AG04449 (cell line): ENCODE measurements around the gene ITPRIPL1.
A peak's percentile ranks its signal among the peaks of the same experiment; 100 is the strongest.

Experiments used
- CTCF ChIA-PET: fragments of 350-600 bp; formaldehyde crosslinking; extraction: SDS; loops from one replicate; lab custom pipeline; 2021; ENCODE audit warnings: antibody characterized with exemption; lab: Yijun Ruan, JAX
- POLR2A ChIA-PET: fragments of 400-600, 350-600 bp; formaldehyde crosslinking; extraction: SDS; loops from one replicate; lab custom pipeline; 2020; ENCODE audit warnings: antibody characterized with exemption, inconsistent platforms; lab: Yijun Ruan, JAX
- DNase-seq: peaks from one replicate; pipeline ENCODE4 v3.0.0-alpha.2; 2010; ENCODE audit warnings: low read depth, low spot score
- H3K4me3 ChIP-seq: 2 replicates; pipeline ENCODE4 v1.5.1; 2011; ENCODE audit warnings: low read depth, mild to moderate bottlenecking, control low read depth, low read length
- TF ChIP-seq, protein P1 (sequence below): IDR thresholded peaks from one replicate; pipeline ENCODE4 v1.5.1; 2011; ENCODE audit warnings: mild to moderate bottlenecking, moderate library complexity, low read length, control low read depth, inconsistent platforms; ENCODE audit not compliant: insufficient read depth; ENCODE audit errors: missing control alignments

Gene ITPRIPL1

DNA sequence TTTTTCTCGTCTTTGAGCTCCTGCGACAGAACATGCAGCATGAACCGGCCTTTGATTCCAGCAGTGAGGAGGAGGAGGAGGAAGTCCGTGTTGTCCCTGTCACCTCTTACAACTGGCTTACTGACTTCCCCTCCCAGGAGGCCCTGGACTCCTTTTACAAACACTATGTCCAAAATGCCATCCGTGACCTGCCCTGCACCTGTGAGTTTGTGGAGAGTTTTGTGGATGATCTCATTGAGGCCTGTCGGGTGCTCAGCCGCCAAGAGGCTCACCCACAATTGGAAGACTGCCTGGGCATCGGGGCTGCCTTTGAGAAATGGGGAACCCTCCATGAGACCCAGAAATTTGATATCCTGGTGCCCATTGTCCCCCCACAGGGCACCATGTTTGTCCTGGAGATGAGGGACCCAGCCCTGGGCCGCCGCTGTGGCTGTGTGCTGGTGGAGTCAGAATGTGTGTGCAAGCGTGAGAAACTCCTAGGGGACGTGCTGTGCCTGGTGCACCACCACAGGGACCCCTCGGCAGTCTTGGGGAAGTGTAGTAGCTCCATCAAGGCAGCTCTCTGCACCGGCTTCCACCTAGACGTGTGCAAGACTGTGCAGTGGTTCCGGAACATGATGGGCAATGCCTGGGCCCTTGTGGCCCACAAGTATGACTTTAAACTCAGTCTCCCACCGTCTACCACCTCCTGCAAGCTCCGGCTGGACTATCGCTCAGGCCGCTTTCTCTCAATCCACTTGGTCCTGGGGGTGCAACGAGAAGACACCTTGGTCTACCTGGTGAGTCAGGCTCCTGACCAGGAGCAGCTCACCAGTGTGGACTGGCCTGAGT, 2.1 kb downstream of the ITPRIPL1 start:
- H3K4me3 ChIP-seq: no peak overlapping the region
- ChIA-PET POLR2A (interaction anchor here (1.0 kb wide), 1 partner anchor 8 kb away, joined by 3 read pairs; no protein-coding TSS in a partner anchor), CTCF (interaction anchor here (0.8 kb wide), 1 partner anchor 67 kb away, joined by 3 read pairs; no protein-coding TSS in a partner anchor)
- TF ChIP-seq, protein P1, sequence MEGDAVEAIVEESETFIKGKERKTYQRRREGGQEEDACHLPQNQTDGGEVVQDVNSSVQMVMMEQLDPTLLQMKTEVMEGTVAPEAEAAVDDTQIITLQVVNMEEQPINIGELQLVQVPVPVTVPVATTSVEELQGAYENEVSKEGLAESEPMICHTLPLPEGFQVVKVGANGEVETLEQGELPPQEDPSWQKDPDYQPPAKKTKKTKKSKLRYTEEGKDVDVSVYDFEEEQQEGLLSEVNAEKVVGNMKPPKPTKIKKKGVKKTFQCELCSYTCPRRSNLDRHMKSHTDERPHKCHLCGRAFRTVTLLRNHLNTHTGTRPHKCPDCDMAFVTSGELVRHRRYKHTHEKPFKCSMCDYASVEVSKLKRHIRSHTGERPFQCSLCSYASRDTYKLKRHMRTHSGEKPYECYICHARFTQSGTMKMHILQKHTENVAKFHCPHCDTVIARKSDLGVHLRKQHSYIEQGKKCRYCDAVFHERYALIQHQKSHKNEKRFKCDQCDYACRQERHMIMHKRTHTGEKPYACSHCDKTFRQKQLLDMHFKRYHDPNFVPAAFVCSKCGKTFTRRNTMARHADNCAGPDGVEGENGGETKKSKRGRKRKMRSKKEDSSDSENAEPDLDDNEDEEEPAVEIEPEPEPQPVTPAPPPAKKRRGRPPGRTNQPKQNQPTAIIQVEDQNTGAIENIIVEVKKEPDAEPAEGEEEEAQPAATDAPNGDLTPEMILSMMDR: no peak
- DNase-seq: no peak

DNA sequence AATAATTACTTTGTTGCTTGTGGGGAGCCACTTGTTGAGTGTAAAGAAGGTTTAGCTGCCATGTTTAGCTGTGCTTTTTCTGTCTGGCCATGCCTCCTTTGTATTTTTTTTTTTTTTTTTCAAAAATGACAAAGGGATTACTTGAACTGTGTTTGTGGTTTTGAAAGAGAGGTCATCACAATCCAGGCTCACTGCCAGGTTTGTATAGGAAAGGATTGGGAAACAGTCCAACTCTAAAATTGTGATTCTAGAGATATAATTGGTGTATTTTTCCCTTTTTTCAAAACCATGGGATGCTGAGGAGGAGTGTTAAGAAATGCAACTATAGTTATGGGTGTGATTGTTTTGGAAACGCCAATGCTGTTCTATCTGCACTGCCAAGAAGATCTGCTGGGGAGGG, 4.3 kb downstream of the ITPRIPL1 start:
- H3K4me3 ChIP-seq: no peak overlapping the region
- CTCF ChIA-PET: no interaction called here
- no peak for DNase-seq
- TF ChIP-seq, protein P1: no peak
- POLR2A ChIA-PET: no interaction called here

DNA sequence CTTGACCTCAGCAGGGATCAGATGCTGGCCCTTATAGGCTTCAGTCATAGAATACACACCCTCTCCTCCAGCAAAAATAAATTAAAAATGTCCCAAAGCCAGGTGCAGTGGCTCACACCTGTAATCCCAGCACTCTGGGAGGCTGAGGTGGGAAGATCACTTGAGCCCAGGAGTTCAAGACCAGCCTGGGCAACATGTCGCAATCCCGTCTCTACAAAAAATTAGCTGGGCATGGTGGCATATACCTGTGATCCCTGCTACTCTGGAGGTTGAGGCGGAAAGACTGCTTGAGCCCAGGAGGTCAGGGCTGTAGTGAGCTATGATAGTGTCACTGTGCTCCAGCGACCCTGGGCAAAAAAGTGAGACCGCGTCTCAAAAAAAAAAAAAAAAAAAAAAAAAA, 4.8 kb downstream of the ITPRIPL1 start:
- TF ChIP-seq, protein P1: no peak
- ChIA-PET CTCF (no interaction called here), POLR2A (no interaction called here)
- DNase-seq: no peak
- H3K4me3 ChIP-seq: no peak overlapping the region

DNA sequence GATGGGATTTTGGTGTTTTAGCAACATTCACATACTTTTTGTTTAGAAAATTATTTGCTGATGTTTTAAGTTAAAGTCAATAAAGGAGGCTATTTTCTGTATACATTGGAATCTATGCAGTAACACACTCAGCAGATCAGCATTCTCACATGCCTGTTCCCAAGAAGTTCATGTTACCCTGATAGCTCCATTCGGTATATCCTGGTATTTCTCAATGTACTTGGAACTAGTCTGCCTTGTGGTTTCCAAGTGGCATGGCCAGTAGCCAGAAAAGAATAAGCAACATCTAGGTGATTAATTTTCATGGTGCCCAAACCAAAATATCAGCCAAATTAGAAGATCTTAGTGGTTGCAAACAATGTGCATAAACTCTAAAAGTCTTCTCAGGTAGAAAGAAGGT, 5.3 kb downstream of the ITPRIPL1 start:
- no peak overlapping the region for H3K4me3 ChIP-seq
- CTCF ChIA-PET: no interaction called here
- TF ChIP-seq, protein P1: no peak
- peak; percentile 69 for DNase-seq
- POLR2A ChIA-PET: no interaction called here

DNA sequence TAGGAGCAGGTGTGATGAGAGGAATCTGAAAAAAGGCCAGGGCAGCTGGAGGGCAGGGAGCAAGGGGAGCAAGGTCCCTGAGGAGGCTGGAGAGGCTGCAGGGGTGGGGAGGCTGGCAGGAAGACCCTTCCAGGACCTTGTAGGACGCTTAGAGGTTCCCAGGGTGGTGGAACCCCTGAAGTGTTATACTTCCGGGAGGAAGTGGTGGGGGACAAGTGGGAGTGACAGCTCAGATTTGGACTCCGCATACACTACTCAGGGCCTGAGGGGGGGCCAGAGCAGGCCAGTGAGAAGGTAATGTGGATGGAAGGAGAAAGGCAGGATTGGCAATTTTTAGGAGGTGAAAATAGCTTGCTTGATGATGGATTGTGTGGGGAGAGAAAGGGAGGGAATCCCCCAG, 8.6 kb downstream of the ITPRIPL1 start:
- no peak for DNase-seq
- POLR2A ChIA-PET: interaction anchor here (1.3 kb wide), 1 partner anchor 10 kb away, joined by 4 read pairs; no protein-coding TSS in a partner anchor
- TF ChIP-seq, protein P1: no peak
- no peak overlapping the region for H3K4me3 ChIP-seq
- CTCF ChIA-PET: interaction anchor here (1.0 kb wide), 1 partner anchor 16 kb away, joined by 3 read pairs; no protein-coding TSS in a partner anchor

DNA sequence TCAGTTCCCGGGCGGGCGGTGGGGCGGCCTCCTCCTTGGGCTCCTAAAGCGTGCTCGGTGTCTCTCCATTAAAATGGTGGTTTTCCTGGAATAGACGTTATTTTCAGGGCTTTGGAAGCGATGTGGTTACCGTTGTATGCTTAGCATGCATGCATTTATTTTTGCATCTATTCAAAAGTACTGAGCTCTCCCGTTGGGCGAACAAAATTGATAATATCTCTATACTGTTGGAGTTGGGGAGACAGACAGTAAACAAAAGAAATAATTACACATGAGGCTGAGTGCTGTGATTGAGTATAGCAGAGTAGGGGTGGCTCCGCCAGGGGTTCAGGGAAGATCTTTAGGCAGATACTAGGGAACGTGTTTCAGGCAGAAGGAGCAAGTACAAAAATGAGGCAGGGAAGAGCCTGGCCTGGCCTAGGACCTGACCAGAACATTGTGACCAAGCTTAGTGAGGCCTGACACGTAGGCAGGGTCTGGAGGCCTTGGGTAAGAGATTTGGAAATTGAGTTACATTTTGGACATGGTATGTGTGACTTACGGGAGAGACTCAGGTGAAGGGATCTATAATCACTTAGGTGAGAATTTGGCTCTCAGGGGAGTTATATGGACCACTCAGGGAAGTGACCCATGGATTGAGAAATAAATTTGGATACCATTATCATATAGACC, 11.1 kb downstream of the ITPRIPL1 start:
- POLR2A ChIA-PET: interaction anchor here (1.3 kb wide), 1 partner anchor 11 kb away, joined by 4 read pairs; the partner anchor contains the start of gene ITPRIPL1
- TF ChIP-seq, protein P1: no peak
- DNase-seq: no peak
- CTCF ChIA-PET: interaction anchor here (0.6 to 1.7 kb wide), 5 partner anchors 12 to 1231 kb away, joined by 3 to 4 read pairs (median 3); partner anchors contain the start of gene DUSP2
- H3K4me3 ChIP-seq: peak overlapping the region; percentile 87
